Measurements from ENCODE around the gene UBAC1.
"Not testable (repeated sequence)": the region's sequence is repeated elsewhere in the genome, so short reads cannot be mapped to it uniquely, and the experiment has no call there.

The UBAC1 gene

DNA sequence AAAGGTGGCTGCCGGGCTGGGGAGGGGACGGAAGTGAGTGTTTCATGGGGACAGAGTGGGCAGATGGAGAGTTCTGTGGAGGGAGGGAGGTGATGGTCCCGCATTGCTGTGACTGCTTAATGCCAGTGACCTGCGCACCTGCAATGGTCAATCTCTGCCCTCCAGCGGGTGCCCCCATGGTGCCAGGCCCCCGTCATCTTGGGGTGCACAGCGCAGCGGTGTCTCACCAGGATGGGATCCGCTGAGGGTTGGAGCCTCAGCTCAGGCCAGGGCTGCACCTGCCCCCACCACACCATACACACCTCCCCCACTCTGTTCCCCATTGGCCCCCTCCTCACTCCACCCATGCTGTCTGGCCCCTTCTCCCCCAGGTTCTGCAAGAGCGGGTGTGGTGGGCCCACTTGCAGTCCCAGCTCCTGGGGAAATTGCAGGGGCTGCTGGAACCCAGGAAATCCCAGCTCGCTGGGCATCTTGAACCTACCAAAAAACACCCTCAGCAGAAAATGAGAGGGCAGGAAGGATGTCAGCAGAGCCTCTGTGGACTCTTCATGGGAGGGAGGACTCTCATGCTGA, 41.8 kb downstream of the UBAC1 start:
- DNase-seq, result no peak

DNA sequence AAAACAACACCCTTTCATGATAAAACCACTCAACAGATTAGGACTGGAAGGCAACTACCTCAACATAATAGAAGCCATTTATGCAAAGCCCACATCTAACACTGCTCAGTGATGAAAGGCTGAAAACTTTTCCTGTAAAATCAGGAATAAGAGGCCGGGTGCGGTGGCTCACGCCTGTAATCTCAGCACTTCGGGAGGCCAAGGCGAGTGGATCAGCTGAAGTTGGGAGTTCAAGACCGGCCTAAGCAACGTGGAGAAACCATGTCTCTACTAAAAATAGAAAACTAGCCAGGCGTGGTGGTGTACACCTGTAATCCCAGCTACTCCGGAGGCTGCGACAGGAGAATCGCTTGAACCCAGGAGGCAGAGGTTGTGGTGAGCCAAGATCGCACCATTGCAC, 44.9 kb downstream of the UBAC1 start:
- not testable (repeated sequence) for DNase-seq

DNA sequence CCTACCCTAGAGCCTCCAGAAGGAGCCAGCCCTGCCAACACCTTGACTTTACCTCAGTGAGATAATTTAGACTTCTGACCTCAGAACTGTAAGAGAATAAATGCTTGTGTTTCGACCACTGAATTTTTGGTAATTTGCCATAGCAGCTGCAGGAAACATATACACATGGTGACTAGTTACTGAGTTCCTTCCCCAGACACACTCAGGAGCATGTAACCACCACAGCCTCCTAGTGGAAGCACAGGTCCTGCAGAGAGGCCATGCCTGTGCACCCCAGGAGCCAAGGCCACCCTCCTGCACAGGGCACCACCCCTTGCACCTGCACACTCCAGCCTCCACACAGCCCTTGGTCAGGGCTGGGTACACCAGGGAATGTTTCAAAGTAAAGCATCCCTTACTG, 46.3 kb downstream of the UBAC1 start:
- no peak for DNase-seq

DNA sequence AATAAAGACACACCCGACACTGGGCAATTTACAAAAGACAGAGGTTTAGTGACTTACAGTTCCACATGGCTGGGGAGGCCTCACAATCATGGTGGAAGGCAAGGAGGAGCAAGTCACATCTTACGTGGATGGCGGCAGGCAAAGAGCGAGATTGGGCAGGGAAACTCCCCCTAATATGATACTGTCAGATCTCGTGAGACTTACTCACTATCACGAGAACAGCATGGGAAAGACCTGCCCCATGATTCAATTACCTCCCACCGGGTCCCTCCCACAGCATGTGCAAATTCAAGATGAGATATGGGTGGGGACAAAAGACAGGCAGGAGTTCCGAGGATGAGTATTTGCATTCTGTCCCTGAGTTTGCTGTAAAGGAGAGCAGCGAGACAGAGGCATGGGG, 49.9 kb downstream of the UBAC1 start:
- not testable (repeated sequence) for DNase-seq

DNA sequence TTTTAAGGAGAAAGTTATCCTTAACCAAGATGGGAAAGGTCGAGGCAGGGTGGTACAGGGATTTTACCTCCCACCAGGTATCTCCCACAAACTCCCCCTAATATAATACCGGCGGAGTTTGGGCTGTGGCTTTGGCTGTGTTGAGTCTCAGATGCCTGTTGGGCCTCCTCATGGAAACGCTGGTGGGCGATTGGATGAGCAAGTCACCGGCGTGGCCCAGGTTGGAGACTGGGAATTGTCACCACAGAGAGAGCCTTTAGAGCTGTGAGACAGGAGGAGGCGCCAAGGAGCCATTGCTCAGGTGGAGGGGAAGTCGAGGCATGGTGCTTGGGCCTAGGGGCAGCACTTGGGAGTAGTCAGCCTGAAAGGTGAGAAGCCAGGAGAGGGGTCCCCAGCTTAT, 50.4 kb downstream of the UBAC1 start:
- DNase-seq, result no peak

DNA sequence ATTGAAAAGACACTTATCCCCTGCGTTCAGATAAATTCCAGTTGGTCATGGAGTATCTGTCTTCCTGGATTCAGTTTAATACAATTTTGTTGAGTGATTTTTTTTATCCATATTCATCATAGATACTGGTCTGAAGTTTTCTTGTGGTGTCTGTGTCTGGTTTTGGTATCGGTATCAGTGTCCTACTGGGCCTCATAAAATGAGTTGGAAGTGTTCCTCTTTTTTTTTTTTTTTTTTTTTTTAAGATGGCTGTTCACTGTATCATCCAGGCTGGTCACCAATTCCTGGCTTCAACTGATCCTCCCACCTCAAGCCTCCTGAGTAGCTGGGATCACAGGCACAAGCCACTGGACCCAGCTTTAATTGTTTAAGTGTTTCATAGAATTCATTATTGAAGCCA, 51.0 kb downstream of the UBAC1 start:
- no peak for DNase-seq

DNA sequence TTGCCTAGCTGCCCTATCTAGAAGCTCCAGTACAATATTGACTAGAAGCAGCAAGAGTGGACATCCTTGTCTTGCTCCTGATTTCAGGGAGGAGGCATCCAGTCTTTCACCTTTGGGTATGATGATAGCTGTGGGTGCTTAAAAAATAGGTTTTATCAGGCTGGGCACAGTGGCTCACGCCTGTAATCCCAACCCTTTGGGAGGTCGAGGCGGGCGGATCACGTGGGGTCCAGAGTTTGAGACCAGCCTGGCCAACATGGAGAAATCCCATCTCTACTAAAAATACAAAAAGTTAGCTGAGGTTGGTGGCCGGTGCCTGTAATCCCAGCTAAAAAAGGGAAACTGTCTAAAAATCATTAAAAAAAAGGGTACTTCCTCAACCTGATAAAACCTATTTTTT, 51.8 kb downstream of the UBAC1 start:
- DNase-seq, result no peak

DNA sequence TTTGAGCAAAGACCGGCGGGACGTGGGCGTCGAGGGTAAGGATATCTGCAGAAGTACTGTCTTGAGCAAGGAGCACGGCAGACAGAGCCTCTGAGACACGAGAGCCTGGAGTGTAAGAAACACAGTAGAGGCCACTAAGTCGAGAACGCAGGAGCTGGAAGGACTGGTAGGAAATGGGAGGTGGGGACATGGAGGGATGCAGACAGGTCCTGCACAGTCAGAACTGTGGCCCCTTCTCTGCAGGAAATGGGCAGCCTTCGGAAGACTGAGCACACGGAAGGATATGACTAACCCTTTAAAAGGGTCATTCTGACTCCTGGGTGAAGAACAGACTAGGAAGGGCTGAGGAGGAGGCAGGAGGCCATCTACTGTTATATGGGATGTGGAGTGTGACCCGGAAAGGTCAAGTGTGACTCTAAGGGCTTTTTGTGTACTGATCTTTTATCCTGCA, 52.4 kb downstream of the UBAC1 start:
- DNase-seq, result no peak

DNA sequence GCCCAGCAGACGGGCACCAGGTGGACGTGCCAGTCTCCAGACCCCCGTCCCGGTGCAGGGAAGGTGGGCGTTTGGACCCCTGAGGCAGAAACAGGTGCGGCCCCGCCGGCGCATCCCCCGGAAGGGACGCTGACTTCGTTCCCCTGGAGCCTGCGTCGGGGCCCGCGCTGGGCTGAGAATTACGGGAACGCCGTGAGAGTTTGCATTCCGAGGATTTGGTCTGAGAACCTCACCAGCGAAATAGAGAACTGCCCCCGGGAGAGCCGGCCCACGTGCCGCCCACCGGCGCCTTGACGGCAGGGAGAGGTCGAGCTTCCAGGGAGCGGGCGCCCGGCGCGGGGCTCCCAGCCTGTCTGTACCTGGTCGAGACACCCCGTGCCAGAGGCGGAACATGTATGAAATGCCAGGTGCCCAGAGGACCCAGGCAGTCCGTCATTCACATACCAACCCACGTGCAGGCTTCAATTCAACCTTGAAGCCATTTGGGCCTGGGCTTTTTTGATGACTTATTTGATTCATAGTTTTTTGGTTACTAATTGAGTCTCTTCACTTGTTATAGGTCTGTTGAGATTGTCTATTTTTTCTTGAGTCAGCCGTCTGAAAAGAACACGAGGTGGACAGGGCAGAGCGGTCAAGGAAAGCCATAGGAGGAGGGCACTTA, 53.0 kb downstream of the UBAC1 start:
- DNase-seq, result no peak

DNA sequence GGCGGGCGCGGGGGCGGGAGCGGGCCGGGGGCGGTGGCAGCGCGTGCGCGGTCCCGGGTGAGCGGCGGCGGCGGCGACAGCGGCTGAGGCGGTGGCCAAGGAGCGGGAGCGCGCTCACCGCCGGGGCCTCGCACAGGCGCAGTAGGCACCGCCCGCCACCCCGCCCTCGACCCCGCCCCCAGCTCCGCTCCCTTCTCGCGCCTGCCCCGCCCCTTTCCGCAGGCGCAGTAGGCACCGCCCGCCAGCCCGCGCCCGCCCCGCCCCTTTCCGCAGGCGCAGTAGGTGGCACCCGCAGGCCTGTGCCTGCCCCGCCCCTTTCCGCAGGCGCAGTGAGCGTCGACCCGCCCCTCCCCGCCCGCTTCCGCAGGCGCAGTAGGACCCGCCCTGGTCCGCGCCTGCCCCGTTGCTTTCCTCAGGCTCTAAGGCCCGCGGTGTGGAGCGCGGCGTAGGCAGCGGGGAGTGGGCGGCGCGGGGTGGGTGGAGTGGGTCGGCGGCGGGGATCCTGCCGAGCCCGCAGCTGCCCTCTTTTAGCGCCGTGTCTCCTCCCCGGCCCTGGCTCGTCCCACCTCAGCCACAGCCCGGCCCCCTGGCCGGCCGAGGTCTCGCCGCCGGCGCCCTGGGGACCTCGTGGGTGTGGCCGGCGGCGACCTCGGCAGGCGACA, 53.6 kb downstream of the UBAC1 start, which contains the start of gene CAMSAP1:
TSS of gene CAMSAP1 (minus strand) at position 116 of the 662 bp plus-strand sequence. CDS start 387 bp downstream, outside the sequence.
- peak; percentile 90 for DNase-seq

DNA sequence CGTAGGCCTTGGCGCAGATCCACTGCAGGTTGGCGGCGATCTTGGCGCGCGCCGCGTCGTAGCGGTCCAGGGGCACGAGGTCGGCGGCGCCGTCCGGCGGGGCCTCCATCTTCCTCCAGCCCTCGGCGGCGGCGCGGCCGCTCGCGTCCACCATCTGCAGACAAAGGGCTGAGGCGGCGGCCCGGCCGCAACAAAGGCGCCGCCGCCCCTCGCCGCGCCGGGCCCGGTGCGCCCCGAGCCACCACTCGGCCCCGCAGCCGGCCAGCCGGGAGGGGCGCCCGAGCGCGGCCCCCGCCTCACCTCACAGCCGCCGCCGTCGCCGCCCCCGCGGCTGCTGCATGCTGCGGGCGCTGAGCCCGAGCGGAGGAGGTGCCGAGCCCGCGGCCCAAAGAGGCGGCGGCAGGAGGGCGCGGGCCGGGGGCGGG, 54.2 kb downstream of the UBAC1 start:
- no peak for DNase-seq

DNA sequence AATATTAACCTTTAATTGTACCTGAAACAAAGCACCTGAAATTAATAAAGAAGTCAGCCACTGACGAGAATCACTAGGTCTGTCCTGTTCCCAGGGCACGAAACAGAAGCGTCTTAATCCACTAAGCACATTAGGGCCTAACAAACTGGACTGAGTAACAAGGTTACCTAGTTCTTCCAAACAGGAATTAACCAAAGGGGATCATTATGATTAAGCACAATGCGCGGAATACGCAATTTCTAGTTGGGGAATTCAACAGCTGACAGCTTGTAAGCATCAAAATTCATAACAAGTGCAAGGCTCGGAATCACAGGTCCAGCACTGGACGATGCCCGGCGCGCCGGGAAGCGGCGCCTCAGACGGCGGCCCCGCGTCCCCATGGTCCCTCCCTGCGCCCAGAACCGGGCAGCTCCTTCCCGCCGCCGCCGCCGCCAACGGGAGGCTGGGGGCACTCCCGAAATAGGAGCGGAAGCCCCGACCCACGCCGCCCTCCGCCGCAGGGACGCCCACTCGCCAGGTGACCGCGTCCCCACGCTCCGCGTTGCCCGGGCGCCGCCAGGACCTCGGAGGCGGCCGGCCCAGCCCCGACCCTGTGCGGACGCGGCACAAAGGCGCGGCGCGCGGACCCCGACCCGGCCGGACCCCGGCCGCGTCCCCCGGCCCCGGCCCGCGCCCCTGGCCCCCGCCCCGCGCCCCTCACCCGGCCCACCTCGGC, 54.7 kb downstream of the UBAC1 start:
- DNase-seq, result peak; percentile 16

DNA sequence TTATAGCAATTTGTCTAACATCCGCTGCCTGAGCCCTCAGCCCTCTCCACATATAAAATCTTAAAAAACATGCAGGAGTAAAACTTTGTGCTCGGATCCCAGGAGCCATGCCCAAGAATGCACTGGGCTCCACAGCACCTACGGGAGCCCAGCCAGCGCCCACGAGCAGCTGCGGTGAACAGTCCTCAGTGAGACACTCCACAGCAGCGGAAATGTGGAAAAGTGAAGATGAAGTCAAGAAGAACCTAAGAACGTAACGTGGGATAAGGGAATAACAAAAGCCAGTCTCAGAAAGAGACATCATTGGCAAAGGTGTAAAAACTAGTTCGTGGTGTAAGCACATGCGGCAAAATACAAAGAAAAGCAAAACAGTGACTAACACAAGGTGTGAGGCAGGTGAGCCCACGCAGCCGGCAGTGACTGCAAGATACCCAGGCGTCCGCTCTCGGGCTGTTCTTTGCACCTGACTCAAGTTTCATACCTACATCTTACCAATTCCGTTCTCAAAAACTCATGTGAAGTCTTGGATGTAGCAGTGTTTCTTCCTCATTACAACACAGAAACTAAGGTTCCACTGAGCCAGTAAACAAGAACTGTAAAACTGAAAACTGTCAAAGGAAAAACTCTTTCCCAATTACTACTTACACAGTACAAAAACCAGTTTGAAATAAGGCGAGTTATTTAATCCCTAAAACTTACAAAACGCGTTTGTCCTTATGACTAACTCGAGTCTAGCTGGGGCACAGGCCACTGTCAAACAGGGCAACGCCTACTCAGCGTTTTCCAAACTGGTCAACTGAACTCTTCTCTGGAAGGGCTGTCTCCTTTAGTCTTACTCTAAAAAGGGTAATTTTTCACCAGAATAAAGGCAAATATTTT, 55.6 kb downstream of the UBAC1 start:
- DNase-seq, result no peak

DNA sequence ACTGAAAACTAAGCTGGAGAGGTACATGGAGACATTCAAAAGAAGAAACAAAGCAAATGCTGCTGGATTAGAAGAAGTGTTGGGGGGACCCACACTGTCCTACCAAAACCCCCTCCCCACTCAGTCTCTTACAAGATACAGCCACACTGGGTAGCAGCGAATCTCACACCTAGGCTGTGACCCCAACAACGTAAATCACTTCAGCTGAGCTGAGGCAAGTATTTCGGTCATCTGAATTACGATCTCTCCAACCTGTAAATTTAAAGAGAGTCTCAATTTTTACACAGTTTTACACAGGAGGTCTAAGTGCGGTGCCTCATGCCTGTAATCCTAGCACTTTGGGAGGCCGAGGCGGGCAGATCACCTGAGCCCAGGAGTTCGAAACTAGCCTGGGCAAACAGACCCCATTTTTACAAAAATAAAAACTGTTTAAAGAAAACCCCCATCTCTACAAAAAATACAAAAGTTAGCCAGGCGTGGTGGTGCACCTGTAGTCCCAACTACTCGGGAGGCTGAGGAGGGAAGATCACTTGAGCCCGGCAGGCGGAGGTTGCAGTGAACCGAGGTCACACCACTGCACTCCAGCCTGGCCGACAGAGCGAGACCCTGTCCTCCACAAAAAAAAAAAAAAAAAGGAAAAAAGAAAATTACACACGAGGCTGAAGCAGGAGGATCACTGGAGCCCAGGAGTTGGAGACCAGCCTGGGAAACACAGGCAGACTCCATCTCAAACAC, 57.2 kb downstream of the UBAC1 start:
- no peak for DNase-seq

DNA sequence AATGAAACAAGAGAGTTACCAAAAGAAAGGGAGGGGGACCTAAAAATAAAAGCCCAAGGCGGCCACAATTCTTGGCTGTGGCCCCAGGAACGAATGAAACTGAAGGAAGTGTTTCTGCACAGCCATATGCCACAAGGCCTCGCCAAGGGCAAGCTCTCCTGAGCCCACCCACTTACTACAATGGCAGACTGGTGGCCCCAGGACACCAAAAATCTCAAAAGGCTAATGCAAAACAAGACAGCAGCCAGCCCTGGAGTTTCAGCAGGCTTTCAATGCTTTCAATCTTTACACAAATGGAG, 57.9 kb downstream of the UBAC1 start:
- DNase-seq, result no peak

DNA sequence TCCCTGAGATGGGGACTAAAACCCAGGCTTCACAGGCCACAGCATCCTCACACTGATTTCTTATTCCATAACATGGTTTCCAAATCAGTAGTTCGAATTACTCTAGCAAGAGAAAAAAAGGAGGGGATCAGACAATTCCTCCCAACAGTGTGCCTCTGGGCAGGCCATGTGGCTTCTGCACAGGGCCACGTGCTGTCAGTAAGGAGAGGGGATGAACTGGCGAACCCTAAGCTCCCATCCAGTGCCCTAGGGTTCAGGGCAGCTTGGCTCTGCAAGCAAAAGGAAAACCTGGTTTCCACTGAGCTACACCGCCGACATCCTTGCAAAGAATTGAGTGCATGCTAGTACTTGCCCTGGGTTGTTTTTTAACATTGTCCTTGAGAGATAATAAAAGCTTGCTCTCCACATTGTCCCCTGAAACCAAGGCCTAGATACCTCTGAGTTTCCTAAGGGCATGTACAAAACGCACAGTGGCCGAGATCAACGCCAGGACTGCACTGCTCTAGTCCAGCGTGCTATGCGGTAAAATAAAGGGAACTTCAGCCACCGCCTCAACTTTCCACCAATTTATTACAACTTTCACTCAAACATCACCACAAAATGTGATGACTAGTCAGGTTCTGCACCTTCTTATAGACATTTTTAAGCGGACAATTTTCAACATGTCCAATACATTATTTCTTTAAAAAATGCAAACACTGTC, 58.4 kb downstream of the UBAC1 start:
- DNase-seq, result no peak

DNA sequence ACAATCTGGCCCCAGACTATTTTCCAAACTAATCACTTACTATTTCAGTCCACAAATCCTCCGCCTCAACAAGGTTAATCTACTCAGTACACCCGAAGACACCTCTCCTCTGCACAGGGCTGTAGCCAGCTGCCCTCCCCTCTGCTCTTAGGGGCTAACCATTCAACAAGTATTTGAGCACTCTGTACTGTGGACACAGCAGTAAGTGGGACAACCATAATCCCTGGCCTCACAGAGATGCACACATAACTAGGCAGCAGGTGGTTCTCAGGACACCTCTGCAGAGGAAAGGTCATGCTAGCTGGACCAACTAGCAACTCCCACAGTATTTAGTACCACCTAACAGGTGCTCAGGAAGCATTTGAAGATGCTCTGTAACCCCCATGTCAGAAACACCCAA, 59.3 kb downstream of the UBAC1 start:
- DNase-seq, result no peak

DNA sequence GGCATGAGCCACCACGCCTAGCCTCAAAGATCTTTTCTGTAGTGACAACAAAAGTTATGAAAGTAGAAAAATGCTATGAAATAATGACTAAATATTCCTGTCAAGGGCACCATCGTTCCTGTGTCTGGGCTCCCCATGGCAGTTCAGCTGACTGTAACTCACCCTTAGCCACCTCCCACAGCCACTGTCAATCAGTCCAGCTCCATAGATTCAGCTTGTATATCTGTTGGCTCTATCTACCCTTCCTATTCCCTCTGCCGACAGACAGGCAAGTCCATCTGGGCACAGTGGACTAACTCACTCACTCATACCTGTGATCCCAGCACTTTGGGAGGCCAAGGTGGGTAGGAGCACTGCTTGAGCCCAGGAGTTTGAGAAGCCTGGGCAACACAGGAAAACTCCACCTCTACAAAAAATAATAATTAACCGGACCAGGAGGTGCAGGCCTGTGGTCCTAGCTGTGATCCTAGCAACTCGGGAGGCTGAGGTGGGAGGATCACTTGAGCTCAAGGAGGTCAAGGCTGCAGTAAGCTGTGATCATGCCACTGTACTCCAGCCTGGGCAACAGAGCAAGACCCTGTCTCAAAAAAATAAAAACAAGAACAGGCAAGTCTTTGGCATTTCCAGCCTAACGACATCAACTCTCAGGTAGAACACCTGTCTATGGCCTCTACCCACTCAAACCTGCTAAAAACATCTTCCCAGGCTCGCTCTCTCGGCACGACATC, 60.0 kb downstream of the UBAC1 start:
- DNase-seq, result no peak

DNA sequence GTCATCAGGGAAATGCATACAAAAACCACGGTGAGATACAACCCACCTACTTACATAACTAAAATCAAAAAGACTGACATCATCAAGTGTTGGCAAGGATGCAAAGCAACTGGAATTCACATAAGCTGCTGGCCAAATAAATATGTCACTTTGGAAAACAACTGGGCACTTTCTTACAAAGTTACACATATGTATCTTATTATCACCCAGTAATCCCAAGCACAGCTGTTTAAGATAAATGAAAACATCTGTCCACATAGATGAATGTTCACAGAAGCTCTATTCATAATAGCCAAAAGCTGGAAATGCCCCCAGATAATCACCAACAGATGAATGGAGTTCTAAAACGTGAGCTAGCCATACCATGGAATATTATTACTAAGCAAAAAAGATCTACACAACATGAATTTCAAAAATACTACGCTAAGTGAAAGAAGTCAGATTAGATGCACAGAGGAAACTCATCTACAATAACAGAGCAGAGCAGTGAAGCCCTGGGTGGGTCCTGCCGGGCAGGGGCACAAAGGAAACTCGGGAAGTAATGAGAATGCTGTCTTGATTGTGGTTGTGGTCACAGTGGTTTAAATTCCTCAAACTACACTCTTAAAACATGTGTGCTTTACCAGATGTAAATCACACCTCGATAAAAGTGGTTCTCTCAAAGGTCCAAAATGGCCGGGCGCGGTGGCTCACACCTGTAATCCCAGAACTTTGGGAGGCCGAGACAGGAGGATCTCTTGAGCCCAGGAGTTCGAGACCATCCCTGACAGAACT, 62.4 kb downstream of the UBAC1 start:
- DNase-seq, result no peak

DNA sequence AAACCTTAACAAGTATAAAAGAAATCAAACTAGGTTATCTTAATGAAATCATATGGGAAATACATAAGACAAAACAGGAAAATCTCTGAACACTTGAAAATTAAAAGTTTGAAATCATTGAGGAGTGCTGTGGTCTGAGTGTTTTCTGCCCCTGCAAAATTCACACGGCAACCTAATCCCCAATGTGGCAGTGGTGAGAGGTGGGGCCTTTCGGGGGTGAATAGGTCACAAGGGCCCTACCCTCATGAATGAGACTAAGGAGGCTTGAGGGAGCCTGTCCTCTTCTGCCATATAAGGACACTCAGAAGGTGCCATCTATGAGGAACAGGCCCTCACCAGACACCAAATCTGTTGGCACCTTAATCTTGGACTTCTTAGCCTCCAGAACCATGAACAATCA, 64.5 kb downstream of the UBAC1 start:
- DNase-seq, result no peak

Measured in COR-L47 (cell line).